Measurements from ENCODE around the gene KRTAP10-3.

Gene KRTAP10-3

GRCh38 chr21:44540741-44541288 lies 17.8 kb downstream of the KRTAP10-3 start:
- TF ChIP-seq CTCF (IDR thresholded peaks at IDR 0.05; ENCODE audit: control insufficient read depth, extremely low read depth, insufficient read depth) = no peak
- DNase-seq (ENCODE audit: low read depth) = no peak
- no peak overlapping the region for H3K4me3 ChIP-seq (ENCODE audit: low read depth, low read length)

GRCh38 chr21:44539991-44540666 lies 18.5 kb downstream of the KRTAP10-3 start, which contains the start of gene KRTAP10-1:
Gene KRTAP10-1, minus strand, starts transcription at chr21:44540195. Its CDS starts 45 bp downstream, at chr21:44540150.
- no peak for DNase-seq (ENCODE audit: low read depth)
- TF ChIP-seq CTCF (IDR thresholded peaks at IDR 0.05; ENCODE audit: control insufficient read depth, extremely low read depth, insufficient read depth) = no peak
- no peak within 1 kb of the TSS for H3K4me3 ChIP-seq (ENCODE audit: low read depth, low read length)

- no peak for DNase-seq (ENCODE audit: low read depth)
- H3K4me3 ChIP-seq (ENCODE audit: low read depth, low read length) = no peak overlapping the region
- no peak for TF ChIP-seq CTCF (IDR thresholded peaks at IDR 0.05; ENCODE audit: control insufficient read depth, extremely low read depth, insufficient read depth)
Observed at GRCh38 chr21:44539046-44539445, 19.5 kb downstream of the KRTAP10-3 start.

- DNase-seq (ENCODE audit: low read depth) = no peak
- TF ChIP-seq CTCF (IDR thresholded peaks at IDR 0.05; ENCODE audit: control insufficient read depth, extremely low read depth, insufficient read depth) = no peak
- H3K4me3 ChIP-seq (ENCODE audit: low read depth, low read length) = no peak overlapping the region
Observed at GRCh38 chr21:44537930-44538911, 20.4 kb downstream of the KRTAP10-3 start.

- no peak overlapping the region for H3K4me3 ChIP-seq (ENCODE audit: low read depth, low read length)
- no peak for TF ChIP-seq CTCF (IDR thresholded peaks at IDR 0.05; ENCODE audit: control insufficient read depth, extremely low read depth, insufficient read depth)
- no peak for DNase-seq (ENCODE audit: low read depth)
Observed at GRCh38 chr21:44535963-44536362, 22.6 kb downstream of the KRTAP10-3 start.

- H3K4me3 ChIP-seq (ENCODE audit: low read depth, low read length) = no peak overlapping the region
- TF ChIP-seq CTCF (IDR thresholded peaks at IDR 0.05; ENCODE audit: control insufficient read depth, extremely low read depth, insufficient read depth) = no peak
Observed at GRCh38 chr21:44534688-44535087, 23.9 kb downstream of the KRTAP10-3 start.

More at GRCh38 chr21:44534688-44535087, 23.9 kb downstream of the KRTAP10-3 start:
- DNase-seq (ENCODE audit: low read depth) = no peak
